Osteocyte (in vitro differentiated cells): ENCODE data around the gene CELA2B. TPM values are rescaled to one million over a fixed set of nuclear protein-coding genes. Genes with fewer than 3 reads are reported as not detected.

Source experiments
- DNase-seq: peaks from one replicate; pipeline ENCODE4 v3.0.0; 2021; ENCODE audit warnings: mixed read lengths; ENCODE audit not compliant: unreplicated experiment; ENCODE audit errors: extremely low spot score
- H3K27ac Mint-ChIP-seq: one replicate; pipeline ENCODE4 v1.8.0; 2021; ENCODE audit warnings: mild to moderate bottlenecking, mixed read lengths; ENCODE audit not compliant: unreplicated experiment
- H3K27me3 Mint-ChIP-seq: one replicate; pipeline ENCODE4 v1.8.0; 2021; ENCODE audit warnings: mixed read lengths; ENCODE audit not compliant: unreplicated experiment
- H3K36me3 Mint-ChIP-seq: one replicate; pipeline ENCODE4 v1.8.0; 2021; ENCODE audit warnings: mixed read lengths; ENCODE audit not compliant: unreplicated experiment
- H3K4me1 Mint-ChIP-seq: one replicate; pipeline ENCODE4 v1.8.0; 2021; ENCODE audit warnings: mixed read lengths; ENCODE audit not compliant: unreplicated experiment
- H3K4me3 Mint-ChIP-seq: one replicate; pipeline ENCODE4 v1.8.0; 2021; ENCODE audit warnings: mild to moderate bottlenecking, moderate library complexity, mixed read lengths; ENCODE audit not compliant: unreplicated experiment
- H3K9me3 Mint-ChIP-seq: one replicate; pipeline ENCODE4 v1.8.0; 2021; ENCODE audit warnings: mixed read lengths; ENCODE audit not compliant: unreplicated experiment
- total RNA-seq: library from RNA; stranded (reverse); gene quantifications from 2 replicates; pipeline ENCODE4 v1.2.1, GENCODE V29; 2021
- TF ChIP-seq, protein P1 (sequence below): fragments of 200-600 bp; sonication (generic); IDR thresholded peaks from 2 replicates; pipeline ENCODE4 v1.5.0; 2021; ENCODE audit warnings: antibody characterized with exemption, mild to moderate bottlenecking, moderate library complexity

Gene CELA2B
- total RNA-seq, 1 donor from 2014 or later = not detected

DNA sequence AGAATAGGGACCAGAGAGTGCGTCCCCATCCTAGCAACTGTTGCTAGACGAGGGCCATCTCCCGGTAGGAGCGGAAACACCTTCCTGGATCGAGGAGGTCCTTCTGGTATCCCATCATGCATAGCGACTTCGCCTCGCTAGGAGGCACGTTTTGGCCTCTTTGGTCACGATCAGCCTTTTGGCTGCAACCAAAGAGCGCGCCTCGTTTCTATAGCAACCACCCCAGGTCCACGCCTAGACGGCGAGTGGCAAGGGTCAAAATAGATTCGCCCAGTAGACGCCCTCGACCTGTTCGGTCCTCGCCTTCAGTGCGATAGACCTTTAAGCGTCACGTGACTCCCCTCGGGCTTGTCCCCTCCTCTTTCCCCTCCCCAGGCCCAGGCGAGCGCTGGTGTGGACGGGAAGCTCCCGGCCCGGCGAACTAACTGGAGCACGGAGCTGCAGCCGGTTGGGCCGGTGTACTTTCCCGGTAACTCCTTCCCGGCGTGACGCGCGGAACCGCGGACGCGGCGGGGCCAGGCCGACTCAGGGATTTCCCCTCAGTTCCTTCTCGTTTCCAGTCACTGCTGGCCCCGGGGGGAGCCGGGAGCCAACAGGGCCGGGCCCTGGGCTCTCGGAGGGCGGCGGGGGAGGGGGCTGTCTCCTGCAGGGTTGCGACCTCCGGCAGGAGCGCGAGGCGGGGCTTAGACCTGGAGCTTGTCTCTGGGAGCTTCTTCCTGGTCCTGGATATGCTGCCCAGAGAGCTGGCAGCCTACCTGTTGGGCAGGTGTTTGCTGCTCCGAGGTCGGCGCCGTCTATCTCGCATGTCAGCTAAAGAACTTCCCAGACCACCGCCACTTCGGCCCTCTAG, 50.8 kb downstream of the CELA2B start, which contains the start of gene DNAJC16:
Gene DNAJC16 (plus strand): TSS at position 359 of the 850 bp plus-strand sequence. CDS start 2,258 bp downstream, outside the sequence.
- Mint-ChIP-seq H3K27ac (peak within 1 kb of the TSS; percentile 100), H3K36me3 (peaks cover 2% of the 10 kb centered on the region), H3K4me1 (peaks cover 38% of the 10 kb centered on the region), H3K4me3 (peak within 1 kb of the TSS; percentile 94), H3K27me3 (no peaks in the 10 kb centered on the region), H3K9me3 (no peaks in the 10 kb centered on the region)
- peak; percentile 99 for DNase-seq
- TF ChIP-seq, protein P1, sequence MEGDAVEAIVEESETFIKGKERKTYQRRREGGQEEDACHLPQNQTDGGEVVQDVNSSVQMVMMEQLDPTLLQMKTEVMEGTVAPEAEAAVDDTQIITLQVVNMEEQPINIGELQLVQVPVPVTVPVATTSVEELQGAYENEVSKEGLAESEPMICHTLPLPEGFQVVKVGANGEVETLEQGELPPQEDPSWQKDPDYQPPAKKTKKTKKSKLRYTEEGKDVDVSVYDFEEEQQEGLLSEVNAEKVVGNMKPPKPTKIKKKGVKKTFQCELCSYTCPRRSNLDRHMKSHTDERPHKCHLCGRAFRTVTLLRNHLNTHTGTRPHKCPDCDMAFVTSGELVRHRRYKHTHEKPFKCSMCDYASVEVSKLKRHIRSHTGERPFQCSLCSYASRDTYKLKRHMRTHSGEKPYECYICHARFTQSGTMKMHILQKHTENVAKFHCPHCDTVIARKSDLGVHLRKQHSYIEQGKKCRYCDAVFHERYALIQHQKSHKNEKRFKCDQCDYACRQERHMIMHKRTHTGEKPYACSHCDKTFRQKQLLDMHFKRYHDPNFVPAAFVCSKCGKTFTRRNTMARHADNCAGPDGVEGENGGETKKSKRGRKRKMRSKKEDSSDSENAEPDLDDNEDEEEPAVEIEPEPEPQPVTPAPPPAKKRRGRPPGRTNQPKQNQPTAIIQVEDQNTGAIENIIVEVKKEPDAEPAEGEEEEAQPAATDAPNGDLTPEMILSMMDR = peak; percentile 26

DNA sequence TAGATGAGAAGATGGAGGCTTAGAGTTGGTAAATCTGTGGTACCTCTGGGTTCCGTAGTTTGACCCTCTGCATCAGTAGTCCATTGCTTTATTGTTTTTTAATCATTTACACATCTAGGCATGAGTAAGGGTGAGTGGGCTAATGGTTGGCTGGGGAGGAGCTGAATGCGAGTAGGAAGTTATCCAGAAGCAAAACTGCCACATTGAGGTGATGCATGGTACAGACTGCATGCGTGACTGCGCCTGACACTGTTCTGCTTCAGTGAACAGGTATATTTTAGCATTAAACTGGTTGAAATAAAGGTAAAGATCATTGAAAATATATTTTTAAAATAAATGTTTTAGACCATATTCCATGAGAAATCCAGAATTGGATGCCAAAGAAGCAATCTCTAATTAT, 55.1 kb downstream of the CELA2B start:
- Mint-ChIP-seq H3K27ac (no peak overlapping the region), H3K27me3 (no peaks in the 10 kb centered on the region), H3K36me3 (peaks cover 12% of the 10 kb centered on the region), H3K4me3 (no peak overlapping the region), H3K9me3 (no peaks in the 10 kb centered on the region), H3K4me1 (peaks cover 23% of the 10 kb centered on the region)
- no peak for DNase-seq
- TF ChIP-seq, protein P1 = no peak

DNA sequence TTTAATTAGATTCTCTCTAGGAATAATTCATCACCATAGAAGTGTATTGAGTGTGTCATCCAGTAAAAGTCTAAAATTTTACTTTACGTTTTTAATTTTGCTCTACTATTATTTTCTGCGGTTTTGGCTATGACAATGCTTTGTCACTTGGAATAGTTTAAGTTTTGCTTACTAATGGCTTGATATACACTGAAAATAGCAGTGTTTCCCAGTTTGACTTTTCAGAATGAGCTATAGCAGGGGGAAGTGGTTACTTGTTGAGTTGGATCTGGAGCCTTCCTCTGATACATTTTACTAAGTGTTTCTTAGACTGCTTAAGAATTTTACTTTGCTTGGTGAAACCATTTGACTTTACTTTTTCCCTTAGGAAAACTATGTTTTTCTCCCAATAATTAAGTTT, 55.8 kb downstream of the CELA2B start:
- Mint-ChIP-seq H3K4me1 (peaks cover 19% of the 10 kb centered on the region), H3K36me3 (peaks cover 18% of the 10 kb centered on the region), H3K27ac (no peak overlapping the region), H3K27me3 (no peaks in the 10 kb centered on the region), H3K9me3 (no peaks in the 10 kb centered on the region), H3K4me3 (no peak overlapping the region)
- DNase-seq = no peak
- TF ChIP-seq, protein P1 = no peak

DNA sequence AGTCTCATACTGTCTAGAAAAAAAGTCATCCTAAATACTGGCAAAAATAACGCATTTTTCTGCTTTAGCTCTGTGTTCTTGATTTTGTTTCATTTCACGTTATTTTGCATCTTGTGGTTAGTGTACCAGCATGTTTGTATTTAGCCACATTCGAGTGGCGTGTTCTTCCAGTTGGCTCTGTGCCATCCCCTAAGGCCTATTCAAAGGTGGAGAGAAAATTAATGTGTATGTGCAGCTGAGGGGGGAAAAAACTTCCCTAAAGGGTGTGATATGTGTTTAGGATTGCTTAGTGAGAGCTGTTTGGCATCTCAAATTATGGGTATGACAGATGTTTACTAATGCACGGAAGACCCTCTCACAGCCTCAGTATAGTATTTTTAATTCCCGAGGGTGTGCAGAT, 62.9 kb downstream of the CELA2B start:
- H3K9me3 Mint-ChIP-seq = no peaks in the 10 kb centered on the region
- peaks cover 37% of the 10 kb centered on the region for H3K36me3 Mint-ChIP-seq
- DNase-seq = peak; percentile 13
- H3K27me3 Mint-ChIP-seq = no peaks in the 10 kb centered on the region
- H3K4me1 Mint-ChIP-seq = peaks cover 4% of the 10 kb centered on the region
- no peak overlapping the region for H3K27ac Mint-ChIP-seq
- TF ChIP-seq, protein P1 = no peak
- no peak overlapping the region for H3K4me3 Mint-ChIP-seq

DNA sequence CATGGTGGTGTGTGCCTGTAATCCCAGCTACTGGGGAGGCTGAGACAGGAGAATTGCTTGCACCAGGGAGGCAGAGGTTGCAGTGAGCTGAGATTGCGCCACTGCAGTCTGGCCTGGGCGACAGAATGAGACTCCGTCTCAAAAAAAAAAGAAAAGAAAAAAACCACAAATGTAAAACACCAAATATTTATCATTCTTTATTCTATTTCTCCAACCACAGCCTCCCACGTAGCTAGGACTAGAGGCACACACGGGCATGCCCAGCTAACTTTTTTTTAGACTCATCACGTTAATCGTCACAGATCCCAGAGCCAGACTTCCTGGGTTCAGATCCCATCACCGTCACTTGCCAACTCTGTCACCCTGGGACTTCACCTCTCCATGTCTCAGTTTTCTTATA, 64.3 kb downstream of the CELA2B start:
- H3K4me3 Mint-ChIP-seq = no peak overlapping the region
- H3K4me1 Mint-ChIP-seq = peaks cover 4% of the 10 kb centered on the region
- peaks cover 36% of the 10 kb centered on the region for H3K36me3 Mint-ChIP-seq
- no peak overlapping the region for H3K27ac Mint-ChIP-seq
- TF ChIP-seq, protein P1 = no peak
- no peaks in the 10 kb centered on the region for H3K9me3 Mint-ChIP-seq
- peak; percentile 10 for DNase-seq
- H3K27me3 Mint-ChIP-seq = no peaks in the 10 kb centered on the region
